Sigmoid colon (tissue), 4 donors: Measurements from ENCODE around the gene CERS6.

Experiments used
- EP300 ChIP-seq, 4 donors: sonication (generic); formaldehyde crosslinking; IDR thresholded peaks; one replicate each; pipeline ENCODE4 v1.6.1; 2017; ENCODE audit warnings: antibody characterized with exemption in 4 of 4
- POLR2A ChIP-seq, 2 donors: fragments of 450-650 bp; IDR thresholded peaks; one replicate each; pipeline ENCODE4 v1.6.1; 2016; ENCODE audit warnings: antibody characterized with exemption in 2 of 2, mild to moderate bottlenecking in 2 of 2, moderate library complexity in 2 of 2
- POLR2AphosphoS5 ChIP-seq, 4 donors: sonication (generic); formaldehyde crosslinking; IDR thresholded peaks; one replicate each; pipeline ENCODE4 v1.6.1; 2017; ENCODE audit warnings: antibody characterized with exemption in 4 of 4
- TF ChIP-seq, protein P1 (sequence below), 4 experiments: fragments of 450-650 bp in 3 of 4; fragments of 200-600 bp in 1 of 4; IDR thresholded peaks; one replicate each; pipeline ENCODE4 v1.5.1; 2016 to 2019; ENCODE audit warnings: antibody characterized with exemption in 4 of 4, mild to moderate bottlenecking in 3 of 4, moderate library complexity in 2 of 4

DNA sequence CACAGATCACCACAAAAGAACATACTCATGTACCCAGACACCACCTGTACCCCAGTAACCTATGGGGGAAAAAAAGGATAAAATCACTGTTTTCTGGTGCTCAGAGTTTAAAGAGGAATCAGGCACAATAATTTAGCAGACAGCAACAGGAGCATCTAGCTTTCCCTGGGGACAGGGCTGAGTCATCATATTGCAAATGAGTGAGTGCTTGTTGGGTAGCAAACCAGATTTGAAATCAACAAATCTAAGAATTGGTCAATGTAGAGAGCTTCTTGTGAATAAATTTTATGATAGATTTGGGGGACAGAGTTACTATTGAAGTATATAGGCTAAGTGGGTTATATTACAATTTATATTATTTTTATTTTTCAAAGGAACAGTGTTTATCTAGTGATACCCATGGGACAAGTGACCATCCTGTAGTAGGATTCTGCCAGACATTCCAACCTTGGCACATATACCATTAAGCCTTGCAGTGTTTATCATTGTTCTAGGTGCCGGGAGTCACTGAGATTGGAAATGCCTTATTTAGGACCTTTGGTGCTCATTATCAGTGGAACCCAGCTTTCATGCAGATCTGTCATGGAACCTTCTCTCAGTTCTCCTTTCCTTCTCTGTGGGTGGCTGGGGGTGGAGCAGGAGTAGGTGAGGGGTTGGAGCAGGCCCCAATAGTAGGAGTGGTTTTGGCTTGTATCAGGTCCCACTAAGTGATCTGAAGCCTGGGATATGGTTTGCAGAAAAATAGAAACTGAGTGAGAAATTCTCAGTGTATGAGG, 117.2 kb downstream of the CERS6 start:
- TF ChIP-seq EP300 (IDR thresholded peaks at IDR 0.05) (no peak), POLR2A (IDR thresholded peaks at IDR 0.05) (no peak), POLR2AphosphoS5 (IDR thresholded peaks at IDR 0.05) (no peak)
- TF ChIP-seq, protein P1, sequence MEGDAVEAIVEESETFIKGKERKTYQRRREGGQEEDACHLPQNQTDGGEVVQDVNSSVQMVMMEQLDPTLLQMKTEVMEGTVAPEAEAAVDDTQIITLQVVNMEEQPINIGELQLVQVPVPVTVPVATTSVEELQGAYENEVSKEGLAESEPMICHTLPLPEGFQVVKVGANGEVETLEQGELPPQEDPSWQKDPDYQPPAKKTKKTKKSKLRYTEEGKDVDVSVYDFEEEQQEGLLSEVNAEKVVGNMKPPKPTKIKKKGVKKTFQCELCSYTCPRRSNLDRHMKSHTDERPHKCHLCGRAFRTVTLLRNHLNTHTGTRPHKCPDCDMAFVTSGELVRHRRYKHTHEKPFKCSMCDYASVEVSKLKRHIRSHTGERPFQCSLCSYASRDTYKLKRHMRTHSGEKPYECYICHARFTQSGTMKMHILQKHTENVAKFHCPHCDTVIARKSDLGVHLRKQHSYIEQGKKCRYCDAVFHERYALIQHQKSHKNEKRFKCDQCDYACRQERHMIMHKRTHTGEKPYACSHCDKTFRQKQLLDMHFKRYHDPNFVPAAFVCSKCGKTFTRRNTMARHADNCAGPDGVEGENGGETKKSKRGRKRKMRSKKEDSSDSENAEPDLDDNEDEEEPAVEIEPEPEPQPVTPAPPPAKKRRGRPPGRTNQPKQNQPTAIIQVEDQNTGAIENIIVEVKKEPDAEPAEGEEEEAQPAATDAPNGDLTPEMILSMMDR (IDR thresholded peaks at IDR 0.05), result no peak
